HG03108 (cell line): ENCODE measurements around the gene ALG12.
"Not testable (repeated sequence)": the region's sequence is repeated elsewhere in the genome, so short reads cannot be mapped to it uniquely, and the experiment has no call there.

Experiments used
- ATAC-seq: cut with Tn5 transposase; IDR thresholded peaks from one replicate; pipeline ENCODE4 v1.9.1; 2021; ENCODE audit warnings: moderate library complexity; ENCODE audit not compliant: unreplicated experiment

ALG12 gene

GRCh38 chr22:49871482-49871881 lies 46.8 kb downstream of the ALG12 start:
- ATAC-seq: no peak

DNA sequence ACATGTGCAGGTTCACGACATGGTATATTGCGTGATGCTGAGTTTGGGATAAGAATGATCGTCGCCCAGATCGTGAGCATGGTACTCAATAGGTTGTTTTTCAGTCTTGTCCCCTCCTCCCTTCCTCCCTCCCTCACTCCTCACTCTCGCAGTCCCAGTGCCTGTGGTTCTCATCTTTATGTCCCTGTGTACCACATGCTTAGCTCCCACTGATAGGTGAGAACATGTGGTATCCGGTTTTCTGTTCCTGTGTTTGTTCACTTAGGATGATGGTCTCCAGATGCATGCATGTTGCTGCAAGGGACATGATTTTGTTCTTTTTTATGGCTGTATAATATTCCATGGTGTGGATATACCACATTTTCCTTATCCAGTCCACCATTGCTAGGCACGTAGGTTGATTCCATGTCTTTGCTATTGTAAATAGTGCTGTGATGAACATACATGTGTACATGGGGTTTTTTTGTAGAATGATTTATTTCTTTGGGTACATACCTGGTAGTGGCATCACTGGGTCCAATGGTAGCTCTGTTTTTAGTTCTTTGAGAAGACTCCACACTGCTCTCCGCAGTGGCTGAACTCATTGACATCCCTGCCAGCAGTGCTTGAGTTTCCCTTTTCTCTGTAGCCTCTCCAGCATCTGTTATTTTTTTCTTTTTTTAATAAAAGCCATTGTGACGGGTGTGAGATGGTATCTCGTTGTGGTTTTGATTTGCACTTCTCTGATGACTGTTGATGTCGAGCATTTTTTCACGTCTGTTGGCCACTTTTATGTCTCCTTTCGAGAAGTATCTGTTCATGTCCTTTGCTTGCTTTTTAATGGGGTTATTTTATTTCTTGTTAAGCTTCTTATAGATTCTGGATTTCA lies 48.2 kb downstream of the ALG12 start:
- no peak for ATAC-seq

DNA sequence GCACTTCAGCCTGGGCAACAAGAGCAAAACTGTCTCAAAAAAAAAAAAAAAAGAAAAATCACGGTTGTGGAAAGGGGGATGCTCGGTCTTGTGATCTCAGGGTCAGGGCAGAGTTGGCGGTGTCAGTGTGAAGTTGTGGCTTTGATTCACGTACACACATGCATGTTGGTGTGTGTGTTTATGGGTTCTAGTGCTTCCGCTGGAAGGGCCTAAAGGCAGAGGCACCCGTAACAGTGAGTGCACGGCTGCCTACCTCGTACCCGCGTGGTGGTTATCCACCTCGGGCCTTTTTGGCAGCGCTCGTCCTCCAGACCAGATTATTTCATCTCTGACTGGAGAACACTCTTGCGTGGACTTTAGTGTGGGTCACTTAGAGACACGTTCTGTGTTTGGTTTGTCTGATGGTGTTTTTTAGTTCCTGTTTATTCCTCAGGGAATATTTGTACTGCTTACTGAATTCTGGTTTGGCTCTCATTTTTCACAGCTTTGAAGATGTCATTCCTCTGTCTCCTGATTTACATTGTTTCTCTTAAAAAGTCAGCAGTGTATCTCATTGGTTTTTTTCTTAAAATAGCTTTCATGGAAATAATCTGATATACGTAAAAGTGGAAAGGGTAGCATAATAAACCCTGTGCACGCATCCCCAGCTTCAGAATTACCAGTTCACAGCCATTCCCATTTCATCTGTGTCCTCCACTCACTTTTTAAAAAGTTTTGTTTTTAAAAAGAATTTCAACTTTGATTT lies 49.0 kb downstream of the ALG12 start:
- ATAC-seq: no peak

- no peak for ATAC-seq
These were observed 50.7 kb downstream of the ALG12 start for GRCh38 chr22:49867303-49868265.

DNA sequence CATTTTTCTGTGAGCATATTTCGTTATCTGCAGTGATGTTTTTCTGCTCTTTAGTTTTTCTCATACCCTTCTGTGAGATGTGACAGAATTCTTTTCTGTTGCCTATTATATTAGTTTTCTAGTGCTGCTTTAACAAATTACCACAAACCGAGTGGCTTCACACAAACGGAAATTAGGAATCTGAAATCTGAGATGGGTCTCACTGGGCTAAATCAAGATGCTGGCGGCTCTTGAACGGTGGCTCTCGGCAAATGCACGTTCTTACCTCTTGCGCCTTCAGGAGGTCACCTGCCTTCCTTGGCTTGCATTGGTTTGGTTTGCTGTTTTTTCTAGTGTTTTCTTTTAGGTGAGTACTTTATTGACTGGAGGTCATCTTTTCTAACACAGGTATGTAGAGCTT lies 51.6 kb downstream of the ALG12 start:
- ATAC-seq: no peak

GRCh38 chr22:49866134-49866533 lies 52.1 kb downstream of the ALG12 start:
- ATAC-seq: no peak

DNA sequence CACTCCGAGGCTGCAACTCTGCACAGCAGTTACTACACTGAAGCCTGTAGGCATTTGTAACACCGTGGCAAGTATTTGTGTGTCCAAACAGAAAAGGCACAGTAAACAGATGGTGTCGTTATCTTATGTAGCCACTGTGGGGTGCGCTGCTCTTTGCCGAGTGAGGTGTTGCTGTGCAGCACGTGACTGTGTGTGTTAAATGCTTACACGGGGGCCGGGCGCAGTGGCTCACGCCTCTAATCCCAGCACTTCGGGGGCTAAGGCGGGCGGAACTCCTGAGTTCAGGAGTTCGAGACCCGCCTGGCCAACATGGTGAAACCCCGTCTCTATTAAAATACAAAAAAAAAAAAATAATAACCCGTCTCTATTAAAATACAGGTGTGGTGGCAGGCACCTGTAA lies 53.1 kb downstream of the ALG12 start:
- no peak for ATAC-seq

- ATAC-seq: no peak
These were observed 54.3 kb downstream of the ALG12 start for GRCh38 chr22:49863931-49864330.

DNA sequence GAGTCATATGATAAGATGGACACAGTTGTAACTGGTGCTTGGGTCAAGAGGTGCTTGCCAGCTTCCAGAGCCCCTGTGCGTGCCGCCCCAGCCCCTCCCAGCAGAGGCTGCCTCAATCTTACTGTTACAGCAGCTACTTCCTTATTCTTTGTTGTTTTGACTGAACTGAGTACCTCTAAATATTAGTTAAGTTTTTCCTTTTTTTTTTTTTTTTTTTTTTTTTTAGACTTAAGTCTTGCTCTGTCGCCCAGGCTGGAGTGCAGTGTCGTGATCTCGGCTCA lies 55.8 kb downstream of the ALG12 start:
- no peak for ATAC-seq

DNA sequence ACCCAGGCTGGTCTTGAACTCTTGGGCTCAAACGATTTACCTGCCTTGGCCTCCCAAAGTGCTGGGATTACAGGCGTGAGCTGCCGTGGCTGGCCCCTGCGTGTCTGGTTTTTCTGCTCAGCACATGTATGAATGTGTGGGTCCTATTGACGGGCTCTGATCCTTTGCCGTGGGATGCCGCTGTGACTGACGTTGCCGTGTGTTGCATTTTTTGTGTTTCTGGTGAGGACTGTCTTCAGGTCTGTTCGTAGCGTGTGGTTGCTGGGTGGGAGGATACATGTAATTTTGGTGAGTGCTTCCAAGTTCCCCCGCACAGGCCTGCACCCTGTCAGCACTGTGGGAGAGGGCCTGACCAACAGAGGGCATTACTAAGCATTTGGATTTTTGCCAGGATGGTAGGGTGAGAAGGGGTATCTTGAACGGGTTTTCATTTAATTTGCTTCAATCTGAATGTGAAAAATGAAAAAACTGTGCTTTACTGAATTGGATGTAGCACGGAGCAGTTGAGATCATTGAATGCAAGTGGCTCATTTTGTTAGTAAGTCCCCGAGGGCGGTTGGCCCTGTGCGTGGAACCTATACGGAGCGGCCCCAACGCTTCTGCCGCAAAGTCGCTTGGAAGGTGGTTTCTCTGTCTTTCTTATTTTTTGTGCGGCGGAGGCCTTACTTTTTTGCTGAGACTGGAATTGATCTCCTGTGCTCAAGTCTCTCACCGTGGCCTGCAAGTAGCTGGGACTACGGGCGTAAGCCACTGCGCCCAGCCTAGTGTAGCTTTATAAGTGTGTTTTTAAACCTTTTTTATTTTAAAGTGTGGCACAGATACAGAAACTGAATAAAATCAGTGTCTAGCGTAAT lies 56.4 kb downstream of the ALG12 start:
- no peak for ATAC-seq

- ATAC-seq: no peak
These were observed 59.4 kb downstream of the ALG12 start for GRCh38 chr22:49858827-49859226.

DNA sequence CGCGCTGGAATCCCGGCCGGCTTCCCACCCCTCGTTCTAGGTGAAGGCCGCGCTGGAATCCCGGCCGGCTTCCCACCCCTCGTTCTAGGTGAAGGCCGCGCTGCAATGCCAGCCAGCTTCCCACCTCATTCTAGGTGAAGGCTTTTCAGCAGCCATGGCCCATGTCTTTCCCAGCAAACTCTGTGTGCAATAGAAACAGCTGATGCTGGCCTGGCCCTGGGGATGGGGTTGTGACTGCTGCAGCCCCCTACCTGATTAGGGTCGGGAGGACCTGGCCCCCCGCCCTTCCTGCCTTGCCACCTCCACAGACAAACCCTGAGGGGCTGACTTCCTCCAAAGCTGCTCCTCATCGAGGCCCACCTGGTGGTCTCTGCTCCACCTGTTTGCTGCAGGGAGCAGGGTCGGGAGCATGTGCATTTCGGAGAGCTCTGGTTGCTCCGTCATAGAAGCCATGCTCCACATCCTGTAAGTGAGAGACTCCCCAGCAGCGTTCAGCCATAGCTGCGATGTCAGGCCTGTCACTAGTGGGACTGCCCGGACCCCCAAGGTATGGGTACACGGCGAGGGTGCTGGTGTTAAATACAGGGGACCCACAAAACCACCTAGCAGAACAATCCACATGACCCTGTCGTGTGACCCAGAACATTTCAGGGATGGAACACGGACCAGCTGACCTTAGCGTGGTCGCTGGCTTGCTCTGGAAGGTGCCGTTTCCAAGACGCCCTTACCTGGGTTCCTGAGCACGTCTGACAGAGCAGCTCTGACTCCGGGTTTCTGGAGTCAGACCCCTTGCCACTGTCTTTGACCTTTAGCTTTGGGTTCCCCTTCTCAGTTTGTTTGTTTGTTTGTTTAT lies 61.2 kb downstream of the ALG12 start:
- ATAC-seq: no peak

DNA sequence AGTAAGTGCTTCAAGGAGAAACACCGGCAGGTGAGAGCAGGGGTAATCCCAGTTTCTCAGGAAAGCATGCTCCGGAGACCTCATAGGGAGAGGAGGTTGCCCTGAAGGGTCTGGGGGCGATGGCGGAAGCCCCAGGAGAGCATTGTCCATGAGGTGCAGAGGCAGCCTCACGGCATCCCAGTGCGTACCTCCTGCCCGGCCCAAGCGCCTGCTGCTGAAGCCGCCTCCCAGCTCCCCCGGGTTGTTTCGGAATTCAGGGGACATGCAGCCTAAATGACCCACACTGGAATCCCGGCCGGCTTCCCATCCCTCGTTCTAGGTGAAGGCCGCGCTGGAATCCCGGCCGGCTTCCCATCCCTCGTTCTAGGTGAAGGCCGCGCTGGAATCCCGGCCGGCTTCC lies 61.9 kb downstream of the ALG12 start:
- ATAC-seq: no peak

GRCh38 chr22:49855251-49855911 lies 62.9 kb downstream of the ALG12 start:
- ATAC-seq: no peak

DNA sequence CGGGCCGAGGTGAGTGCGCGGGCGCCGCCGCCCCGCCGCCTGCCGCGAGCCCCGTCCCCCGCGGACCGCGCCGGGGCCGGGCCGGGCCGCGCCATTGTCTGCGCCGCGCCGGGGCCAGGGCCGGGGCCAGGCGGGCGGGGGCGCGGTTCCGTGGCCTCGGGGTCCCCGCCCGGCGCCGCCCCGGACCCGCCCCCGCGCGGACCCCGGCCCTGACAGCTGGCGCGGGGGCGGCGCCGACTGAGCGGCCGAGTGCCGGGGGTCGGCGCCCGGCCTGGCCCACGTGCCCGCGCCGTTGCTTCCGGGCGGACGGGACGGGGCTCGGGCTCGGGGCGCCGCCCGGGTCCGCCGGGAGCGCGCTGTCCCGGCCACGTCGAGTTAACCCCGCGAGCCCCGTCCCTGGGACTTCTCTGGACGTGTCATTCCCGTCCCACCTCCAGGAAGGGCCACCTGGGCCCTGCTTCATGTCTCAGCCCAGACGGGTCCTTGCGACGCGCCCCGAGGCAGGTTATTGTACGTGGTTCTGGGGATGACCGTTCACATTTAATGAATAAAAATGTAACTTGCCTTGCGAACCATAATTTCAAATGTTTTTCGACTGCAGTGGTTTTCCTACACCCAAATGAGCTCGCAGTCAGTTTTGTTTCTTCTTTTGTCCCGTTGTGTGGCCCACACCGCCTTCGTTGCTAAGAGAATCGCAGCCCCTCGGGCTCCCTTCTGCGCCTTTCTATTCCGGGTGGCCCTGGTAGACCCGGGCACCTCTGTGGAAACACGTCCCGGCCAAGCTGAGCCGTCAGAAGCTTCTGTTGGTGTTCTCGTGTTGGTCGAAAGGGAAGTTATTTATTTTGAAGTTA lies 64.0 kb downstream of the ALG12 start:
- peak; percentile 10 for ATAC-seq

GRCh38 chr22:49852898-49853894 lies 65.0 kb downstream of the ALG12 start, which contains the start of gene ZBED4:
ZBED4 (plus strand) TSS chr22:49853844; CDS start chr22:49883663, 29,819 bp downstream.
- ATAC-seq: peak; percentile 69

DNA sequence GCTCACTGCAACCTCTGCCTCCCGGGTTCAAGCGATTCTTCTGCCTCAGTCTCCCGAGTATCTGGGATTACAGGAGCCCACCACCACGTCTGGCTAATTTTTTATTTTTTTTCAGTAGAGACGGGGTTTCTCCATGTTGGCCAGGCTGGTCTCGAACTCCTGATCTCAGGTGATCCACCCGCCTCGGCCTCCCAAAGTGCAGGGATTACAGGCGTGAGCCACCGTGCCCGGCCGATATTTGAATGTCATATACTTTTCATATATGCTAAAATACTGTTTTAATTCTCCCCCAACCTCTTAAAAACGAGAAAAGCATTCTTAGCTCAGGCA lies 65.7 kb downstream of the ALG12 start:
- not testable (repeated sequence) for ATAC-seq
